Fibroblast of villous mesenchyme (primary cell): ENCODE data around the gene HOXB5. TPM values are rescaled to one million over a fixed set of nuclear protein-coding genes. Genes with fewer than 3 reads are reported as not detected.

Experiments used
- DNase-seq: peaks from one replicate; pipeline ENCODE4 v3.0.0-alpha.2; 2010; ENCODE audit warnings: low read depth
- H3K4me3 ChIP-seq: 2 replicates; pipeline ENCODE4 v1.5.1; 2011; ENCODE audit warnings: low read depth, mild to moderate bottlenecking, low read length
- CTCF ChIP-seq: IDR thresholded peaks from 2 replicates; pipeline ENCODE4 v1.5.1; 2012; ENCODE audit warnings: low read depth, mild to moderate bottlenecking, low read length; ENCODE audit not compliant: insufficient read depth
- total RNA-seq: library from RNA; depleted of rRNA; stranded (reverse); fragments of >200 nt; gene quantifications from 2 replicates; pipeline ENCODE4 v1.2.3, GENCODE V29; 2012

The HOXB5 gene
- total RNA-seq, 1 donor = 0.43 TPM

- DNase-seq = no peak
- TF ChIP-seq CTCF = no peak
- H3K4me3 ChIP-seq = no peak overlapping the region
Observed at GRCh38 chr17:48613862-48614694, 20.5 kb upstream of the HOXB5 start.

- no peak for DNase-seq
- H3K4me3 ChIP-seq = peak overlapping the region; percentile 19
Observed at GRCh38 chr17:48612854-48613691, 19.5 kb upstream of the HOXB5 start.

GRCh38 chr17:48612456-48612853, 18.9 kb upstream of the HOXB5 start:
- no peak for TF ChIP-seq CTCF
- no peak for DNase-seq
- no peak overlapping the region for H3K4me3 ChIP-seq

More at GRCh38 chr17:48612854-48613691, 19.5 kb upstream of the HOXB5 start:
- TF ChIP-seq CTCF = no peak

- no peak for DNase-seq
- H3K4me3 ChIP-seq = no peak overlapping the region
Observed at GRCh38 chr17:48611681-48612455, 18.3 kb upstream of the HOXB5 start.

GRCh38 chr17:48611213-48611612, 17.6 kb upstream of the HOXB5 start:
- peak overlapping the region; percentile 65 for H3K4me3 ChIP-seq
- no peak for DNase-seq
- TF ChIP-seq CTCF = no peak

More at GRCh38 chr17:48611681-48612455, 18.3 kb upstream of the HOXB5 start:
- no peak for TF ChIP-seq CTCF
